ENCODE data around the gene PTPRN2. TPM values are rescaled to one million over a fixed set of nuclear protein-coding genes. Genes with fewer than 3 reads are reported as not detected.

PTPRN2 gene
- total RNA-seq, 2 experiments from 2014 or later = 0.46 to 0.51 TPM

- ATAC-seq (no peak), DNase-seq (no peak)
- ChIA-PET CTCF (no interaction called here), POLR2A (interaction anchor here (0.7 kb wide), 1 partner anchor 63 kb away, joined by 3 read pairs; no protein-coding TSS in a partner anchor)
- intact Hi-C loops (cut with DNase I, micrococcal nuclease) = loop anchor here in 1 of 2 experiments (2.0 kb wide), 2 partner anchors 71 to 391 kb away; no protein-coding TSS in a partner anchor
- peaks cover 4% of the 10 kb centered on the region for H3K4me1 Mint-ChIP-seq
- H3K36me3 Mint-ChIP-seq (ENCODE audit: low read depth) = no peaks in the 10 kb centered on the region
- no peaks in the 10 kb centered on the region for H3K9me3 Mint-ChIP-seq (ENCODE audit: low read depth)
- H3K27ac Mint-ChIP-seq = no peak overlapping the region
- peaks cover 48% of the 10 kb centered on the region for H3K27me3 Mint-ChIP-seq
- peak overlapping the region; percentile 40 for H3K4me3 Mint-ChIP-seq
These were observed 1.7 kb downstream of the PTPRN2 start for GRCh38 chr7:158585721-158586498.

- Mint-ChIP-seq H3K4me1 (peaks cover 4% of the 10 kb centered on the region), H3K27me3 (peaks cover 45% of the 10 kb centered on the region), H3K27ac (no peak overlapping the region), H3K4me3 (no peak overlapping the region), H3K36me3 (ENCODE audit: low read depth) (no peaks in the 10 kb centered on the region), H3K9me3 (ENCODE audit: low read depth) (peaks cover 10% of the 10 kb centered on the region)
- intact Hi-C loops (cut with DNase I, micrococcal nuclease) = no loop called here
- ChIA-PET CTCF (interaction anchor here (1.4 kb wide), 1 partner anchor 11 kb away, joined by 5 read pairs; no protein-coding TSS in a partner anchor), POLR2A (no interaction called here)
- ATAC-seq (no peak), DNase-seq (no peak)
These were observed 3.2 kb downstream of the PTPRN2 start for GRCh38 chr7:158584407-158584806.

- no peak overlapping the region for H3K27ac Mint-ChIP-seq
- no peak overlapping the region for H3K4me3 Mint-ChIP-seq
- ATAC-seq = no peak
- no peaks in the 10 kb centered on the region for H3K36me3 Mint-ChIP-seq (ENCODE audit: low read depth)
- ChIA-PET CTCF (no interaction called here), POLR2A (no interaction called here)
- intact Hi-C loops (cut with DNase I, micrococcal nuclease) = no loop called here
- H3K9me3 Mint-ChIP-seq (ENCODE audit: low read depth) = peaks cover 12% of the 10 kb centered on the region
- peaks cover 39% of the 10 kb centered on the region for H3K27me3 Mint-ChIP-seq
- DNase-seq = no peak
- H3K4me1 Mint-ChIP-seq = peaks cover 4% of the 10 kb centered on the region
These were observed 3.8 kb downstream of the PTPRN2 start for GRCh38 chr7:158583810-158584209.

- Mint-ChIP-seq H3K4me3 (no peak overlapping the region), H3K36me3 (ENCODE audit: low read depth) (no peaks in the 10 kb centered on the region), H3K27ac (no peak overlapping the region), H3K9me3 (ENCODE audit: low read depth) (peaks cover 12% of the 10 kb centered on the region), H3K4me1 (peaks cover 4% of the 10 kb centered on the region), H3K27me3 (peaks cover 38% of the 10 kb centered on the region)
- CTCF ChIA-PET = no interaction called here
- POLR2A ChIA-PET = interaction anchor here (0.7 kb wide), 1 partner anchor 410 kb away, joined by 6 read pairs; no protein-coding TSS in a partner anchor
- DNase-seq = no peak
- intact Hi-C loops (cut with DNase I, micrococcal nuclease) = no loop called here
- no peak for ATAC-seq
These were observed 4.5 kb downstream of the PTPRN2 start for GRCh38 chr7:158583143-158583542.

GRCh38 chr7:158582089-158582456 is 5.5 kb downstream of the PTPRN2 start:
- intact Hi-C loops (cut with DNase I, micrococcal nuclease) = no loop called here
- no peak overlapping the region for H3K4me3 Mint-ChIP-seq
- no peak for DNase-seq
- peaks cover 12% of the 10 kb centered on the region for H3K9me3 Mint-ChIP-seq (ENCODE audit: low read depth)
- CTCF ChIA-PET = interaction anchor here (1.2 kb wide), 1 partner anchor 9 kb away, joined by 3 read pairs; no protein-coding TSS in a partner anchor
- H3K36me3 Mint-ChIP-seq (ENCODE audit: low read depth) = no peaks in the 10 kb centered on the region
- no peak overlapping the region for H3K27ac Mint-ChIP-seq
- POLR2A ChIA-PET = interaction anchor here (0.6 kb wide), 1 partner anchor 22 kb away, joined by 8 read pairs; no protein-coding TSS in a partner anchor
- H3K27me3 Mint-ChIP-seq = peaks cover 38% of the 10 kb centered on the region
- no peak for ATAC-seq
- H3K4me1 Mint-ChIP-seq = peaks cover 4% of the 10 kb centered on the region

GRCh38 chr7:158581440-158582088 is 6.1 kb downstream of the PTPRN2 start:
- ATAC-seq = no peak
- ChIA-PET CTCF (interaction anchor here (1.2 kb wide), 1 partner anchor 8 kb away, joined by 3 read pairs; no protein-coding TSS in a partner anchor), POLR2A (no interaction called here)
- no peak for DNase-seq
- Mint-ChIP-seq H3K4me1 (peaks cover 4% of the 10 kb centered on the region), H3K27ac (no peak overlapping the region), H3K4me3 (no peak overlapping the region), H3K27me3 (peaks cover 38% of the 10 kb centered on the region), H3K9me3 (ENCODE audit: low read depth) (peaks cover 12% of the 10 kb centered on the region), H3K36me3 (ENCODE audit: low read depth) (no peaks in the 10 kb centered on the region)
- intact Hi-C loops (cut with DNase I, micrococcal nuclease) = no loop called here

GRCh38 chr7:158579662-158580646 is 7.7 kb downstream of the PTPRN2 start:
- H3K36me3 Mint-ChIP-seq (ENCODE audit: low read depth) = no peaks in the 10 kb centered on the region
- ChIA-PET POLR2A (no interaction called here), CTCF (no interaction called here)
- H3K4me3 Mint-ChIP-seq = no peak overlapping the region
- no peak for DNase-seq
- H3K27me3 Mint-ChIP-seq = peaks cover 26% of the 10 kb centered on the region
- no peak overlapping the region for H3K27ac Mint-ChIP-seq
- H3K9me3 Mint-ChIP-seq (ENCODE audit: low read depth) = peaks cover 12% of the 10 kb centered on the region
- intact Hi-C loops (cut with DNase I, micrococcal nuclease) = no loop called here
- H3K4me1 Mint-ChIP-seq = no peaks in the 10 kb centered on the region
- ATAC-seq = no peak

- no peak for ATAC-seq
- no peak overlapping the region for H3K4me3 Mint-ChIP-seq
- H3K4me1 Mint-ChIP-seq = no peaks in the 10 kb centered on the region
- no peak for DNase-seq
- ChIA-PET CTCF (no interaction called here), POLR2A (no interaction called here)
- peaks cover 11% of the 10 kb centered on the region for H3K27me3 Mint-ChIP-seq
- peaks cover 12% of the 10 kb centered on the region for H3K9me3 Mint-ChIP-seq (ENCODE audit: low read depth)
- no peaks in the 10 kb centered on the region for H3K36me3 Mint-ChIP-seq (ENCODE audit: low read depth)
- no peak overlapping the region for H3K27ac Mint-ChIP-seq
- intact Hi-C loops (cut with DNase I, micrococcal nuclease) = no loop called here
These were observed 11.4 kb downstream of the PTPRN2 start for GRCh38 chr7:158576050-158576762.

GRCh38 chr7:158574308-158575036 is 13.2 kb downstream of the PTPRN2 start:
- H3K27me3 Mint-ChIP-seq = peaks cover 9% of the 10 kb centered on the region
- POLR2A ChIA-PET = no interaction called here
- H3K4me3 Mint-ChIP-seq = no peak overlapping the region
- no peak for ATAC-seq
- CTCF ChIA-PET = no interaction called here
- no peak overlapping the region for H3K27ac Mint-ChIP-seq
- intact Hi-C loops (cut with DNase I, micrococcal nuclease) = no loop called here
- no peak for DNase-seq
- H3K9me3 Mint-ChIP-seq (ENCODE audit: low read depth) = peaks cover 3% of the 10 kb centered on the region
- H3K36me3 Mint-ChIP-seq (ENCODE audit: low read depth) = no peaks in the 10 kb centered on the region
- H3K4me1 Mint-ChIP-seq = no peaks in the 10 kb centered on the region

GRCh38 chr7:158573310-158573709 is 14.3 kb downstream of the PTPRN2 start:
- H3K9me3 Mint-ChIP-seq (ENCODE audit: low read depth) = no peaks in the 10 kb centered on the region
- ATAC-seq = no peak

More at GRCh38 chr7:158573310-158573709, 14.3 kb downstream of the PTPRN2 start:
- no peak for DNase-seq
- POLR2A ChIA-PET = no interaction called here
- intact Hi-C loops (cut with DNase I, micrococcal nuclease) = no loop called here
- Mint-ChIP-seq H3K4me1 (no peaks in the 10 kb centered on the region), H3K36me3 (ENCODE audit: low read depth) (no peaks in the 10 kb centered on the region), H3K4me3 (no peak overlapping the region), H3K27me3 (peaks cover 14% of the 10 kb centered on the region), H3K27ac (no peak overlapping the region)
- CTCF ChIA-PET = interaction anchor here (0.7 to 1.2 kb wide), 3 partner anchors 8 to 156 kb away, joined by 3 to 5 read pairs (median 3); no protein-coding TSS in a partner anchor
